Measurements from ENCODE around the gene MTX3. TPM values are rescaled to one million over a fixed set of nuclear protein-coding genes. Genes with fewer than 3 reads are reported as not detected.

The MTX3 gene
- total RNA-seq, 4 donors from 2014 or later: 19.6 to 34.0 (median 22.9) TPM

- TF ChIP-seq, protein P1, sequence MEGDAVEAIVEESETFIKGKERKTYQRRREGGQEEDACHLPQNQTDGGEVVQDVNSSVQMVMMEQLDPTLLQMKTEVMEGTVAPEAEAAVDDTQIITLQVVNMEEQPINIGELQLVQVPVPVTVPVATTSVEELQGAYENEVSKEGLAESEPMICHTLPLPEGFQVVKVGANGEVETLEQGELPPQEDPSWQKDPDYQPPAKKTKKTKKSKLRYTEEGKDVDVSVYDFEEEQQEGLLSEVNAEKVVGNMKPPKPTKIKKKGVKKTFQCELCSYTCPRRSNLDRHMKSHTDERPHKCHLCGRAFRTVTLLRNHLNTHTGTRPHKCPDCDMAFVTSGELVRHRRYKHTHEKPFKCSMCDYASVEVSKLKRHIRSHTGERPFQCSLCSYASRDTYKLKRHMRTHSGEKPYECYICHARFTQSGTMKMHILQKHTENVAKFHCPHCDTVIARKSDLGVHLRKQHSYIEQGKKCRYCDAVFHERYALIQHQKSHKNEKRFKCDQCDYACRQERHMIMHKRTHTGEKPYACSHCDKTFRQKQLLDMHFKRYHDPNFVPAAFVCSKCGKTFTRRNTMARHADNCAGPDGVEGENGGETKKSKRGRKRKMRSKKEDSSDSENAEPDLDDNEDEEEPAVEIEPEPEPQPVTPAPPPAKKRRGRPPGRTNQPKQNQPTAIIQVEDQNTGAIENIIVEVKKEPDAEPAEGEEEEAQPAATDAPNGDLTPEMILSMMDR (IDR thresholded peaks at IDR 0.05): no peak
- H3K4me1 ChIP-seq: peaks cover 12 to 17% of the 10 kb centered on the region in 2 donors
- intact Hi-C loops (cut with DNase I): no loop called here
- H3K36me3 ChIP-seq: no peaks in the 10 kb centered on the region
- 82 to 93% methylated on average over 3 of the region's 3 CpGs for WGBS, 2 donors
- no peaks in the 10 kb centered on the region for H3K27me3 ChIP-seq
- no peaks in the 10 kb centered on the region for H3K9me3 ChIP-seq
- no peak overlapping the region for H3K27ac ChIP-seq
- H3K4me3 ChIP-seq (replicated peaks in 1 of 3): no peak overlapping the region
- DNase-seq: no peak
Observed at GRCh38 chr5:79938468-79938867, 52.6 kb downstream of the MTX3 start.

DNA sequence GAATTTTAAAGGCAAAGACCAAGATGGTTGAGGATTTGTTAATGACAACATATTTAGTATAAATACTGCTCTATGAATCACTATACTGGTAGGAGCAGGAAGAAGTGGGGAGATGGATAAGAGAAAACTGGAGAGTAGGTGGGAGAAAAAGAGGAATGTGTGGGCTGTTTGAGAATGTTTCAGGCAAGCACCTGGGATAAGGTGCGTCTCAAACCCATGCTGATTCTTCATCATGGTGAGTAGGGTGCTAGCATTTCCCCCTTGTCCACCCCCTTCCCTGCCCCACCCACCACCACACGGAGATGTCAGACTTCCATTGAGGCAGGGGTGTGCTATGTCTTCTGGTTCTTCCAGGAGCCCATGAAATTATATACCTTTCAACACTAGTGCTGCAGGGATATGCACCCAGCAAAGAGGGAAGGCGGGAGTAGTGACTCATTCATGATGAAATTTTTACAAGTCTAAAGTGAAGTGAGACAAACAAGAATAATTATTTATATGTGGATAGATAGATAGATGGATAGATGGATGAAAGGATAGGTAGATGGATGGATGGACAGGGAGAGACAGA is 54.3 kb downstream of the MTX3 start:
- 80 to 92% methylated on average over 3 of the region's 3 CpGs for WGBS, 2 donors
- H3K4me1 ChIP-seq: peaks cover 12 to 17% of the 10 kb centered on the region in 2 donors
- no peaks in the 10 kb centered on the region for H3K27me3 ChIP-seq
- H3K9me3 ChIP-seq: no peaks in the 10 kb centered on the region
- no peak for DNase-seq
- H3K4me3 ChIP-seq (replicated peaks in 1 of 3): no peak overlapping the region
- intact Hi-C loops (cut with DNase I): no loop called here
- no peaks in the 10 kb centered on the region for H3K36me3 ChIP-seq
- TF ChIP-seq, protein P1 (IDR thresholded peaks at IDR 0.05): no peak
- no peak for TF ChIP-seq POLR2A (IDR thresholded peaks at IDR 0.05)
- H3K27ac ChIP-seq: peak overlapping the region; percentile 26 to 67 (median 61)

DNA sequence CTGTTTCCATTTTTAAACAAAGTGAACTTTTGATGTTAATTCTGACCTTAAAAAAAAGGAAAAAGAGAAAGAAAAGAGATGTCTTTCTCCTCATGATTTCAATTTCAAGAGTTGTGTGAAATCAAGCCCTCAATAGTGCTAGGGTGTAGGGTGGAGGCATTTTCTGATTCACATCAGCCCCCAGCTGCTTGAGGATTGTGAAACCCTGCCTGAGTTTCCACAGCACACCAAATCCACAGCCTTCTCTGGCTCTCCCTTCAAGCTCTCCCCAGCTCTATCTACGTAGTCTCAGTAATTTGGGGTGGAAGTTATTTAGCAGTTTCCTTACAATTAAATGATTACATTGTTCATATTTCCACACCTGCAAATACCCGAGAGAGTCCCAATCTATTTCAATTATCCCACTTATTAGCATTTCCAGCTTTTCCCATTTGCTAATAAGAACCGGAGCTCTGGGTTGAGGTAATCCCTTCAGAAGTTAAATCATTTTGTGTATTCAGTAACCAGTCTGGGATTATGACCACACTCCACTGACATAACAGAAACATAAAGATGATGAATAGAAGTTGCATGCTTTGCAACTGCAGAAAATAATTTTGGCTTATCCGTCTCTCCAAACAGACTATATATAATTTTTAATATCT is 54.9 kb downstream of the MTX3 start:
- WGBS, 2 donors: 56 to 62% methylated on average over 4 of the region's 4 CpGs
- TF ChIP-seq POLR2A (IDR thresholded peaks at IDR 0.05): no peak
- TF ChIP-seq, protein P1 (IDR thresholded peaks at IDR 0.05): no peak
- H3K4me3 ChIP-seq (replicated peaks in 1 of 3): no peak overlapping the region
- H3K9me3 ChIP-seq: no peaks in the 10 kb centered on the region
- DNase-seq: peak; percentile 51 to 54
- no peaks in the 10 kb centered on the region for H3K27me3 ChIP-seq
- peaks cover 12 to 17% of the 10 kb centered on the region in 2 donors for H3K4me1 ChIP-seq
- H3K27ac ChIP-seq: peak overlapping the region; percentile 26 to 67 (median 61)
- H3K36me3 ChIP-seq: no peaks in the 10 kb centered on the region
- intact Hi-C loops (cut with DNase I): no loop called here

GRCh38 chr5:79934681-79935080 is 56.4 kb downstream of the MTX3 start:
- Histone ChIP-seq H3K27ac (no peak overlapping the region), H3K9me3 (no peaks in the 10 kb centered on the region), H3K27me3 (no peaks in the 10 kb centered on the region), H3K4me1 (peaks cover 12 to 17% of the 10 kb centered on the region in 2 donors), H3K36me3 (no peaks in the 10 kb centered on the region), H3K4me3 (replicated peaks in 1 of 3) (no peak overlapping the region)
- no peak for TF ChIP-seq POLR2A (IDR thresholded peaks at IDR 0.05)
- TF ChIP-seq, protein P1 (IDR thresholded peaks at IDR 0.05): no peak
- no peak for DNase-seq
- intact Hi-C loops (cut with DNase I): no loop called here
- WGBS, 2 donors: 96% methylated on average over 3 of the region's 3 CpGs

Measured in thyroid gland (tissue), 4 donors.